ENCODE data around the gene NEURL3.

- TF ChIP-seq CTCF (IDR thresholded peaks at IDR 0.05) = no peak
- no peak for TF ChIP-seq POLR2A (IDR thresholded peaks at IDR 0.05)
These were observed 24.9 kb upstream of the NEURL3 start for GRCh38 chr2:96530144-96530430.
